ENCODE results near the gene CTNNBIP1.

- TF ChIP-seq, protein P1, sequence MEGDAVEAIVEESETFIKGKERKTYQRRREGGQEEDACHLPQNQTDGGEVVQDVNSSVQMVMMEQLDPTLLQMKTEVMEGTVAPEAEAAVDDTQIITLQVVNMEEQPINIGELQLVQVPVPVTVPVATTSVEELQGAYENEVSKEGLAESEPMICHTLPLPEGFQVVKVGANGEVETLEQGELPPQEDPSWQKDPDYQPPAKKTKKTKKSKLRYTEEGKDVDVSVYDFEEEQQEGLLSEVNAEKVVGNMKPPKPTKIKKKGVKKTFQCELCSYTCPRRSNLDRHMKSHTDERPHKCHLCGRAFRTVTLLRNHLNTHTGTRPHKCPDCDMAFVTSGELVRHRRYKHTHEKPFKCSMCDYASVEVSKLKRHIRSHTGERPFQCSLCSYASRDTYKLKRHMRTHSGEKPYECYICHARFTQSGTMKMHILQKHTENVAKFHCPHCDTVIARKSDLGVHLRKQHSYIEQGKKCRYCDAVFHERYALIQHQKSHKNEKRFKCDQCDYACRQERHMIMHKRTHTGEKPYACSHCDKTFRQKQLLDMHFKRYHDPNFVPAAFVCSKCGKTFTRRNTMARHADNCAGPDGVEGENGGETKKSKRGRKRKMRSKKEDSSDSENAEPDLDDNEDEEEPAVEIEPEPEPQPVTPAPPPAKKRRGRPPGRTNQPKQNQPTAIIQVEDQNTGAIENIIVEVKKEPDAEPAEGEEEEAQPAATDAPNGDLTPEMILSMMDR (IDR thresholded peaks at IDR 0.05), result no peak
- TF ChIP-seq POLR2AphosphoS5 (IDR thresholded peaks at IDR 0.05; ENCODE audit: insufficient read depth in 1 of 2, low read depth in 1 of 2), result no peak
Observed at GRCh38 chr1:9894115-9894514, 16.0 kb downstream of the CTNNBIP1 start.
